ENCODE data around the gene P3R3URF.
A peak's percentile ranks its signal among the peaks of the same experiment; 100 is the strongest.

The P3R3URF gene

DNA sequence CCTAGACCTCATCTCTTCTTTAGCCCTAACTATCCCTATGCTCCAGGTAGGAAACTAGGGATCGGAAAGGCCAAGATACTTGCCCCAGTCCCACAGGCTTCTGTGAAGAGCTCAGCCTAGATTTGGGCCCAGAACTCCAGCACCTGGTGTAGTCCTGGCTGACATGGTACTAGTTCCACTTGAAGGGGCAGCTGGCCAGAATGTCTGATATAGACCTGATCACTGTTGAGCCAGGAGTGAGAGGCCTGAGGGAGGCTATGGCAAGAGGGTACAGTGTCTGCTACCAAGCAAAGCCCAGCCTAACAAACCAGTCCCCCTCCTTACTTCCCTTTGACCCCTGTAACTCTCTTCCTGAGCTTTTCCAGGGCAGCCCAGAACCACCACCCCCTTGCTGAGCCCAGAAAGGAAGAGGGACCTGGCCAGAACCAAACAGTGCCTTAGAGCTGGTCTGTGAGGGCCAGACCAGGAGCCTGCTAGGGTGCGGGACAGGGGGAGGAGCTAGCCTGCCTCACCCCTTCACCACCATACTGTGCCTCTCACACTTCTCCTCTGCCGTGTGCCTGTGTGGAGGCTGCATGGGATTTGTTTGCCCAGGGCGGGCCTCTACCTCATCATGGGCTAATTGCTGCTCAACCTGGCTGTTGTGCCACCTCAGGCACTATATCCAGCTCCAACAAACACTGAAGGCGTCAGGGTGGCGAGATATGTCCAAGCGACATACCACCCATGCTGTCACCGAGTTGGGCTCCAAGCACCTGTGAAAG lies 11.0 kb upstream of the P3R3URF start:
- Histone ChIP-seq H3K36me3 (peaks cover 19% of the 10 kb centered on the region), H3K9me3 (ENCODE audit: severe bottlenecking) (no peaks in the 10 kb centered on the region), H3K27ac (no peak overlapping the region), H3K27me3 (ENCODE audit: insufficient read depth, low read depth, severe bottlenecking) (no peaks in the 10 kb centered on the region), H3K4me3 (ENCODE audit: low read depth, low read length) (no peak overlapping the region)
- TF ChIP-seq, protein P1, sequence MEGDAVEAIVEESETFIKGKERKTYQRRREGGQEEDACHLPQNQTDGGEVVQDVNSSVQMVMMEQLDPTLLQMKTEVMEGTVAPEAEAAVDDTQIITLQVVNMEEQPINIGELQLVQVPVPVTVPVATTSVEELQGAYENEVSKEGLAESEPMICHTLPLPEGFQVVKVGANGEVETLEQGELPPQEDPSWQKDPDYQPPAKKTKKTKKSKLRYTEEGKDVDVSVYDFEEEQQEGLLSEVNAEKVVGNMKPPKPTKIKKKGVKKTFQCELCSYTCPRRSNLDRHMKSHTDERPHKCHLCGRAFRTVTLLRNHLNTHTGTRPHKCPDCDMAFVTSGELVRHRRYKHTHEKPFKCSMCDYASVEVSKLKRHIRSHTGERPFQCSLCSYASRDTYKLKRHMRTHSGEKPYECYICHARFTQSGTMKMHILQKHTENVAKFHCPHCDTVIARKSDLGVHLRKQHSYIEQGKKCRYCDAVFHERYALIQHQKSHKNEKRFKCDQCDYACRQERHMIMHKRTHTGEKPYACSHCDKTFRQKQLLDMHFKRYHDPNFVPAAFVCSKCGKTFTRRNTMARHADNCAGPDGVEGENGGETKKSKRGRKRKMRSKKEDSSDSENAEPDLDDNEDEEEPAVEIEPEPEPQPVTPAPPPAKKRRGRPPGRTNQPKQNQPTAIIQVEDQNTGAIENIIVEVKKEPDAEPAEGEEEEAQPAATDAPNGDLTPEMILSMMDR (IDR thresholded peaks at IDR 0.05; ENCODE audit: low read depth, low read length) = no peak
- no peak for DNase-seq

DNA sequence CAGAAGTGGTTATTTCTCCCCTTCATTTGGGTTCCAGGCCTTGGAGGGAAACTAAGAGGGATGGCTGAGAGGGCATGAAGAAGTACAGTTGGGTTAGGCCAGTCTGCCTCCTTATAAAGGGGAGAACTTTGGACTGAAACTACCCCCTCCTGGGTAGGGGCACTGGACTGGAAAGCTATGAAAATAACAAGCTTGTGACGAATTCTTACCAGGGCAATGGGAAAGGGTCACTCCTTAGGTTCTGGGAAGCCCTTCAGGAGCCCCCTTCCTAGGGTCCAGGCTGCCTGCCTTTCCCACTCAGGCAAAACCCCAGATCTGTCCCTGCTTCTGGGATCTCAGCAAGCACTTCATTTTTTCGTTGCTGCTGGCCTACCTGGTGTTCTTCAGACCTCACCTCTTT lies 9.8 kb upstream of the P3R3URF start:
- no peak for DNase-seq
- H3K4me3 ChIP-seq (ENCODE audit: low read depth, low read length) = no peak overlapping the region
- no peaks in the 10 kb centered on the region for H3K27me3 ChIP-seq (ENCODE audit: insufficient read depth, low read depth, severe bottlenecking)
- no peak overlapping the region for H3K27ac ChIP-seq
- TF ChIP-seq, protein P1 (IDR thresholded peaks at IDR 0.05; ENCODE audit: low read depth, low read length) = no peak
- no peaks in the 10 kb centered on the region for H3K9me3 ChIP-seq (ENCODE audit: severe bottlenecking)
- H3K36me3 ChIP-seq = peaks cover 15% of the 10 kb centered on the region

DNA sequence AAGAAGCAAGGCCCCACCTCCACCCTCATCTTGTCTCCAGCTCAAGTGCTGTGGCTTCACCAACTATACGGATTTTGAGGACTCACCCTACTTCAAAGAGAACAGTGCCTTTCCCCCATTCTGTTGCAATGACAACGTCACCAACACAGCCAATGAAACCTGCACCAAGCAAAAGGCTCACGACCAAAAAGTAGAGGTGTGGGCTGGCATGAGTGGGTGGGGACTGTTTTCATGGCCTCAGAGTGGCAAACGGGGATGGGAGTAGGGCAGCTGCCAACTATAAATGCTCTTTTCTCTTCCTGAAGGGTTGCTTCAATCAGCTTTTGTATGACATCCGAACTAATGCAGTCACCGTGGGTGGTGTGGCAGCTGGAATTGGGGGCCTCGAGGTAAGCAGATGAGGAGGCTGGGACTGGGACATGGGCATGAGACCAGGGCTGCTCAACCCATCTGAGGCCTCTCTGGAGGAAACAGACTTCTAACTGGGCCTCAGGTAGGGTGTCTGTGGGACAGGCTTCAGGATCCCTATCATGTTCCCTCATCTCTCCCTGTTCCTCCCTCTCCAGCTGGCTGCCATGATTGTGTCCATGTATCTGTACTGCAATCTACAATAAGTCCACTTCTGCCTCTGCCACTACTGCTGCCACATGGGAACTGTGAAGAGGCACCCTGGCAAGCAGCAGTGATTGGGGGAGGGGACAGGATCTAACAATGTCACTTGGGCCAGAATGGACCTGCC lies 8.8 kb upstream of the P3R3URF start:
- no peak overlapping the region for H3K27ac ChIP-seq
- H3K36me3 ChIP-seq = peaks cover 5% of the 10 kb centered on the region
- H3K27me3 ChIP-seq (ENCODE audit: insufficient read depth, low read depth, severe bottlenecking) = no peaks in the 10 kb centered on the region
- no peaks in the 10 kb centered on the region for H3K9me3 ChIP-seq (ENCODE audit: severe bottlenecking)
- no peak overlapping the region for H3K4me3 ChIP-seq (ENCODE audit: low read depth, low read length)
- TF ChIP-seq, protein P1 (IDR thresholded peaks at IDR 0.05; ENCODE audit: low read depth, low read length) = no peak
- no peak for DNase-seq

DNA sequence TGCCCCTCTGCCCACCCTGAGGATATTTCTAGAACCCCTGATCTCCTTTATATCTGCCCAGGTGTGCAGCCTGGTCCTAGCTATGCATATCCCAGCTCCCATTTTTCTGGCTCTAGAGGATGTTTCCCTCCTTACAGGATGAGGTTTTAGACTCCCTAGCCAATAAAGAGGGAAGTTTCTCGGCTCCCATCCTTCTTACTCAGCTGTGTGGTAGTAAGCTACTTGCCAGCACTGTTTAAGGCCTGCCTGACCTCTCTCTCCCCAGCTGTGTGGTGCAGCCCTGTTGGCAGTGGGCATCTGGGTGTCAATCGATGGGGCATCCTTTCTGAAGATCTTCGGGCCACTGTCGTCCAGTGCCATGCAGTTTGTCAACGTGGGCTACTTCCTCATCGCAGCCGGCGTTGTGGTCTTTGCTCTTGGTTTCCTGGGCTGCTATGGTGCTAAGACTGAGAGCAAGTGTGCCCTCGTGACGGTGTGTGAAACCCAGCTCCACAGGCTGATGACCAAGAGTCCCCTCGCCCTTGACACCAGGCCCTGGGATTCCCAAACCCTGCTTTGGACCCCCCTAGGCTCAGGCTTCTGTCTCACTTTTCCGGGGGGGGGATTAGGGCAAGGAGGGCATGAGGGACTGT lies 7.8 kb upstream of the P3R3URF start:
- Histone ChIP-seq H3K27me3 (ENCODE audit: insufficient read depth, low read depth, severe bottlenecking) (no peaks in the 10 kb centered on the region), H3K4me3 (ENCODE audit: low read depth, low read length) (no peak overlapping the region), H3K36me3 (no peaks in the 10 kb centered on the region), H3K9me3 (ENCODE audit: severe bottlenecking) (no peaks in the 10 kb centered on the region), H3K27ac (no peak overlapping the region)
- TF ChIP-seq, protein P1 (IDR thresholded peaks at IDR 0.05; ENCODE audit: low read depth, low read length) = no peak
- no peak for DNase-seq

DNA sequence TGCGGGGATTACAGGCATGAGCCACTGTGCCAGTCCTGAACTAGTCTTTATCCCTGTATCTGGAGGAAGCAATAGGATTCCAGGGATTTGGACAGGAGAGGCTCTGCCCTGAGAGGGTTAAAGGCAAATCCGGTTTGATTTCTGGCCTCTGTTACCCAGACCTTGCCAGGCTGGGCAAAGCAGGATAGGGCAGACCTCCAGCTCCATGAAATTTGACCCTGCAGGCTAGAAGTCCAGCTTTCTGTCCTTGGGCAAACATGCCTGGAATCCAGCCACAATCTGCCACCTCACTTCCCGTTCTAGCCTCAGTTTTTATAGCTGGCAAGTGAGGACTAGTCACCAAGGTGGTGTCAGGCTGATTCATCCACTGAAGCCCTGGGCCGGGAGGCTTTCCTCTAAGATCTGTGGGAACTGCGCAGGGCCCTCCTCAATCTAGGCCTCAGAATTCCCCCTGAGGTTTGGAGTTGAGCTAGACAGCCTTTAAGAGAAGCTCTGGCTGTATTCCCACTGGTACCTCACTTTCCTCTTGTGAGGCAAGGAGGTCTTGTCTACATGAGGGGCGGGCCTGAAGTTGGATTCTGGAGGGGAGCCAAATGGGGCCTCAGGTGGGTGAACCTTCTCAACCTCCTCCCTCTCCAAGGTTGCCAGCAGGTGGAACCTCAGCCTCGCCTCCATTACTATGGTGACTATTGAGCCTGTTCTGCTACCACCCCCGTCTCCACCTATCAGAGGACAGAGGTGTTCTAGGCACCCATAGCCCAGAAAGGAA lies 7.0 kb upstream of the P3R3URF start:
- Histone ChIP-seq H3K27ac (peak overlapping the region; percentile 9; the same call in 1 of the 2 replicates), H3K4me3 (ENCODE audit: low read depth, low read length) (no peak overlapping the region), H3K36me3 (no peaks in the 10 kb centered on the region), H3K9me3 (ENCODE audit: severe bottlenecking) (no peaks in the 10 kb centered on the region), H3K27me3 (ENCODE audit: insufficient read depth, low read depth, severe bottlenecking) (no peaks in the 10 kb centered on the region)
- TF ChIP-seq, protein P1 (IDR thresholded peaks at IDR 0.05; ENCODE audit: low read depth, low read length) = no peak
- peak; percentile 32 for DNase-seq
